HG02588 (cell line): ENCODE results near the gene UBL4B.
"Not testable (repeated sequence)": the region's sequence is repeated elsewhere in the genome, so short reads cannot be mapped to it uniquely, and the experiment has no call there.

Experiments
- ATAC-seq: cut with Tn5 transposase; IDR thresholded peaks from one replicate; pipeline ENCODE4 v1.9.1; 2021; ENCODE audit warnings: mild to moderate bottlenecking, moderate library complexity; ENCODE audit not compliant: unreplicated experiment

The UBL4B gene

DNA sequence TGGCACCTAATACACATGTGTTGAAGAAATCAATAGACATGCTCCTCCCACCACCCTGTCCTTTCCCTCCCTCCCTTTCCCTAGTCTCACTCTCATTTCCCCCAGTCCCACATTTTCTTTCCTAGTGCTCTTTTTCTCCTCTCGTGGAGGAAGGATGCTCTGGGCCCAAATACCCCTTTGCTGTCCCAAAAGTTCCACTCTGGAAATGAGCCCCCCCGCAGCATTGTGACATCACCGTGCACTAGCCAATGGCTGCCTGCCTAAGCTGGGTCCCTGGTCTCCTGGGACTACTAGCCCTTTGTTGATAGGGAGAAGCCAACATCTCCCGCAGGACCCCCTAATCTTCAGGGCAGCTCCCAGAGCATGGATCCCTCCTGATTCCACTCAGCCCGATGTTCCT is at the start of gene UBL4B:
TSS of gene UBL4B (plus strand) at position 301 of the 400 bp plus-strand sequence. CDS start at position 393, 92 bp downstream.
- ATAC-seq = no peak

GRCh38 chr1:110062612-110063011 is 49.6 kb upstream of the UBL4B start:
- ATAC-seq = no peak

DNA sequence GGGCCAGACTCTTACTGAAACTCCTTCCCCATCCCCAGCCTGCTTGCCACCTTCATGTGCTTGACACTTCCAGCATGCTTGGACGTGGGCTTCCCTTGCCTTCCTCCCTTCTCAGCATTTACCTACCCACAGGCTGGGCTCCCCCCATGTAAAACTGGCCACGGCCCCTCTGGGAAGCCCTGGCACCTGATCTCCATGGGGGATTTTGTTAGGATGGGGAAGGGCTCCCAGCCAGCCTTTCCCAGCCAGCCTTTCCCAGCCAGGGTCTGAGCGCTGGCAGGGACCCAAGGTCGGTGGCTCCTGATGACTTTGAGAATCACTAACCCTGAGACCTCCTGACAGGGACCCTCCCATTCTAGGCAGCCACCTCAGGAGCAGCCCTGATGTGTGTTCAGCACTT is 48.5 kb upstream of the UBL4B start:
- ATAC-seq = no peak

GRCh38 chr1:110064576-110065337 is 47.5 kb upstream of the UBL4B start:
- no peak for ATAC-seq

- ATAC-seq = no peak
These were observed 46.4 kb upstream of the UBL4B start for GRCh38 chr1:110065841-110066240.

- no peak for ATAC-seq
These were observed 44.8 kb upstream of the UBL4B start for GRCh38 chr1:110067479-110067892.

GRCh38 chr1:110067893-110068645 is 44.2 kb upstream of the UBL4B start:
- no peak for ATAC-seq

DNA sequence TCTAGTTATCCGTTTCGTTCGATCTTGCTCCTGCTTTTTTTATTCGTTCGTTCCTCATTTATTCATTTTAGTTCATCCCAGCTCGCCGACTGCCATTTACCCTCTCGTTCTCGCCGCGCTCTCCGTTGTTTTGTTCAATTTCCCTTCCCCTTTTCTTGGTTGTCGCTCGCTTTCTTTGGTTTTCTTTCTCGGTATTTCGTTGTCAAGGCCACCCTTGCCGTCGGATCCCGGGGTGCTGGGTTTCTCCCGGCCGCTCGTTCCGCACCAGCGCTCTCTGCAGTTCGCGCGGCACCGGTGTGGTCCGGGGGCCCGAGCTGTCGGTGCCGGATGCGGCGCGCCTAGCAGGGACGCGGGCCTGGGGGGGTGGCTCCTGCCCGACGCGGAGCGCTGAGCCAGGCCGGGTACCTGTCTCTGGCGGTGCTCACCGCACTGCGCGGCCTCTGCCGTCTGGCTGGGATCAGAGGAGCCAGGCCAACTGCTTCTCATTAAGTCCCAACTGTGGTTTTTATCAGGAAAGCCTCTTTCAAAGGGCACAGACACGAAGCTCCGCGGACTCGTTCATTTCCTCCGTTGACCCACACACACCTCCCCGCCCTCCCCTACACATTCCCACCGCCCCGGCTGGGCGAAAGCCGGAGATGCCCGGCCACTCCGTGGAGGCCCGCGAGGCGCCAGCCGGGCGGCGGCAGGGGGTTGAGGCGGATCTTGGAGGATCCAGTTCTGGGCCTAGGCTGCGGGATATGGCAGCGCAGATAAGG is 43.4 kb upstream of the UBL4B start:
- no peak for ATAC-seq

- no peak for ATAC-seq
These were observed 42.6 kb upstream of the UBL4B start for GRCh38 chr1:110069404-110070281.

GRCh38 chr1:110070282-110070669 is 42.0 kb upstream of the UBL4B start:
- no peak for ATAC-seq

DNA sequence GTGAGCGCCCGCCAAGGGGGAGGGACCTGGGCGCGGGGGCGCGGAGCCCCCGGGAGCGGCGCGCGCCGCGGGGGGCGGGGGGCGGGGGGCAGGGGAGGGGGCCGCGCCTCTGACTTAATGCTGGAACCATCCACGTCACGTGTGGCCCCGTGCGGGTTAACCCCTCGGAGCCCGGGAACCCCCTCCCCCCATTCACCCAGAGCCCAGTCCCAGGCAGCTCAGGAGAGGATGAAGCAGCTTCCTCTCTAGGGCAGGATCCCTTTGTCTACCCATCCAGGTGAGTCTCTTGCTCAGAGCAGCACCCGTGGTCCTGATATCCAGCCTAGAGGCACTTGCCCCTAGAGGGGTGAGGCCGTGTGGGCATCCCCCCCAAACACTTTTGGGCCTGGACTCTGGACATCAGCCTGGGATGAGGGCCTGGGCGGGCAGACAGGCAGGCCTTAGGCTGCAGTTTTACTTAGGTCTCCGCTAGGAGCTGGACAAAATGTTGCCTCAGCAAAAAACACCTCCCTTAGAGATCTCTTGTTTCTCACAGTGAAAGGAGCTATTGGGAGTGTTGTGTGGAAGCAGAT is 41.5 kb upstream of the UBL4B start, which contains the start of gene ALX3:
TSS of gene ALX3 (minus strand) at position 2 of the 572 bp plus-strand sequence. CDS start 60 bp downstream, outside the sequence.
- no peak for ATAC-seq

DNA sequence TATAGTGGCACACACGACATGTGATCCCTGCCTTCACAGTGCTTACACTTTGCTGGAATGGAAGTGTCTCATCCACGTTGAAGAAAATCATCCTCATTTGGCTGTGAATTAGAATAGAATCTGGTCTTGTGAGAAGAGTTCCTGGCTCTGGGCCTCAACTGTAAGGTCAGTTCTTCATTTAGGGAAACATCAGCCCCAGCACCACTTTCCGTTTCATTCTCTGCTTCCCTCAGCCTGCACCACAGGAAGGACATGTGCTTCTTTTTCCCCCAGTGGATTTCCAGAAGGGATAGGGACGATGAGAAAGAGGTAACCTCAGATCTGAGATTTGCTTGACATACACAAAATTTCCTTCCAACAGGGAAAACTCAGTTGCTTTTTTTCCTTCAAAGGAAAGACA is 38.1 kb upstream of the UBL4B start:
- ATAC-seq = no peak

DNA sequence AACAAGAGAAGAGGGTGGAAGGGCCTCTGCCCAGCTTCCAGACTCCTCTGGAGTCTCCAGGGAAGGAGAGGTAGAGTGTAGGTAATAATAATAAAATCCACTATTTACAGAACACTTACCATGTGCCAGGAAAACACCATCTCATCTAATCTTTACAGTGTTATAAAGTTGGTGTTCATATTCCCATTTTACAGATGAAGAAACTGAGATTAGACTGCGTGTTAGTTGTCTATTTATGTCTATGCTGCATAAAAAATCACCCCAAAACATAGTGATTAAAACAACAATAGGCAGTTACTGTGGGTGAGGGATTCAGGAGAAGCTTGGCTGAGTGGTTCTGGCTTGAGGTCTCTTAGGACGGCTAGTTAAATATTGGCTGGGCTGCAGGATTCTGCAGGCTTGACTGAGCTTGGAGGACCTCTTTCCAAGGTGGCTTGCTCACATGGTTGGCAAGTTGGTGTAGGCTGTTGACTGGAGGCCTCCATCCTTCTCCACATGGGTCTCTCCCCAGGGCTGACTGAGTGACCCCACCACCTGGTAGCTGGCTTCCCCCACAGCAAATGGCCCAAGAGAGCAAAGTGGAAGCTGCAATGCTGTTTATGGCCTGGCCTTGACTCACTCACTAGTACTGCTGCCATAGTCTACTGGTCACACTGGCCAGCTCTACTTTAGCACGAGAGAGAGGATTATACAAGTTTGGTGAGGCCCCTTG is 35.3 kb upstream of the UBL4B start:
- ATAC-seq = no peak

DNA sequence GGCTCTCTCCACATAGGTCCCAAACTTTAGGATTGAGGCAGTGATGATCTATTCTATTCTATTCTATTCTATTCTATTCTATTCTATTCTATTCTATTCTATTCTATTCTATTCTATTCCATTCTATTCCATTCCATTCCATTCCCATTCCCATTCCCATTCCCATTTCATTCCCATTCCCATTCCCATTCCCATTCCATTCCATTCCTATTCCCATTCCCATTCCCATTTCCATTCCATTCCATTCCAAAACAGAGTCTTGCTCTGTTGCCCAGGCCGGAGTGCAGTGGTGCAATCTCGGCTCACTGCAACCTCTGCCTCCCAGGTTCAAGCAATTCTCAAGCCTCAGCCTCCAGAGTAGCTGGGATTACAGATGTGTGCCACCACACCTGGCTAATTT is 32.2 kb upstream of the UBL4B start:
- ATAC-seq = not testable (repeated sequence)

GRCh38 chr1:110081061-110081460 is 31.2 kb upstream of the UBL4B start:
- no peak for ATAC-seq

DNA sequence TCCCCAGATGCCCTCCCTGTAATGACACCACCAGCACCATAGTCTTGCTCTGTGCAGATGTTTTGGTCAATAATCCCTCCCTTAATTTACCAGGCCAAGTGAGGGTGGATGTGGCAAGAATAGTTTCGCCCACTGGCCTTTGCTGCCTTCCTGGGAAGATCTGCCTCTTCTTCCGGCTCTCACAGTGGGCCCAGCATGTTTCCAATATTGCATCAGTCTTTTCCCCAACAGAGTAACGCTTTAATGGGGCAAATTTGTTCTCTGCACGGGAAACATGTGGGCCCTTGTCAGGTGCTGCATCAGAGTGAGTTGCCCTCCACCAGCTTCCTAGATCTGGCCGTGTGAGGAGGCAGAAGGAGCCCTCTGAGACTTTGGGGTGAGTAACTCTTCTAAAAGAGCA is 29.8 kb upstream of the UBL4B start:
- no peak for ATAC-seq

DNA sequence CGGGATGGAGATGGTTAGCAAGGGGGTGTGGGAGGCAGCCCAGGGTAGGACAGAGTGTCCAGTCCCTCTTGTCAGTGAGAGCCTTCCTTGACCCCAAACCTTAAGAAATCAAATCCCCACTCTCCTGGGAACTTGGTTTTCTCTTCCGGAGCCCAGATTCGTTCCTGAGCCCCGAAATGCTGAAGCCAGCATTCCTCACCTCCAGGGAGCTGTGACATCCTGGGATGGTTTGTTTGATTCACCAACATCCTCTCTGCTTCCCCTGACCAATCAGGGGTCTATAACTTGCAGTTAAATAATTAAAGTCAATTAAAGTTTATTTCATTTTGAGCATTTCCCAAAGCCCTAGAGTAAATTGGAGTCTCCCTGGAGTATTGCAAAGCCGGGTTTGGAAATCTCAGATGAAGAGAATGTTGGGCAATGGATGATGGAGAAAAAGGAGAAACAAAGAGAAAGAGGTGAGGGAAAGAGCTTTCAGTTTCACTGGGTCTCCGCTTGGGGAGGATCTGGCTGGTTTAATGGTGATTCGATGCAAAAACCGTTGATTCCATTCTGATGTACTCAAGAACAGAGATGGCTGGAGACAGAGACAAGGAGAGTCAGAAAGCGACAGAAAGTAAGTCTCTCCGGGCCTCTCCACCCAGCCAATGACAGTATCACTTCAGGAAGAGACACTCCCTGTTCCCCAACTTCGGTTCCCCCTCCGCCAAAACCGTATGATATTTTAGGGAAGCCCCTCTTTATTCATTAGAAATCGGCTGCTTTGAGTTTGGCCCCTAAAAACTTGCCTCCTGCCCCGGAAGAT is 29.0 kb upstream of the UBL4B start:
- no peak for ATAC-seq

- ATAC-seq = no peak
These were observed 28.4 kb upstream of the UBL4B start for GRCh38 chr1:110083866-110084226.
